SU-DHL-6 (cell line): Measurements from ENCODE around the gene ASAP2.

ENCODE experiments used
- CTCF ChIP-seq: fragments of 200-600 bp; sonication (generic); IDR thresholded peaks from one replicate; pipeline ENCODE4 v1.5.1; 2017; ENCODE audit warnings: antibody characterized with exemption, mild to moderate bottlenecking, low read length, moderate library complexity; ENCODE audit not compliant: insufficient read depth, poor library complexity, severe bottlenecking
- EZH2phosphoT487 ChIP-seq: fragments of 200-600 bp; sonication (generic), shearing (Covaris generic); conservative IDR thresholded peaks from 2 replicates; pipeline ENCODE4 v1.6.1; 2018; ENCODE audit warnings: mild to moderate bottlenecking, antibody characterized with exemption, low read length, moderate library complexity, mixed read lengths

DNA sequence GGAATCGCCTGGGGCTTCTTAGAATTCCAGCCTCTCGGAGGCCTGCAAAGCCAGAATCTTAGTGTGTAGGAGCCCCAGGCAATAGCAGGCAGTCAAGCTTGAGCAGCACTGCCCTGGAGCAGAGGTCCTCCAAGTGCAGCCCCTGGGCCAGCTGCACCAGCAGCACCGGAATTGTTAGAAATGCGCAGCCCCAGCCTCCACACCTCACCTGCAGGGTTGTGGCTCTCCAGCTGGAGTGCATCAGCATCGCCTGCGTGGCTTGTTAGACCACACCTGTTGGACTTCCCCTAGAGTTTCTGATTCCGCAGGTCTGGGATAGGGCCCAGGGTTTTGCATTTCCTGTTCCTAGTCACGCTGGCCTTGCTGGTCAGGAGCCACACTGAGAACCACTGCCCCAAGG is 100.3 kb downstream of the ASAP2 start:
- TF ChIP-seq CTCF (no peak), EZH2phosphoT487 (no peak)
